Dedifferentiated amniotic fluid mesenchymal stem cell (primary cell): ENCODE results near the gene PIPOX.

ENCODE experiments used
- DNase-seq: peaks from one replicate; pipeline ENCODE4 v3.0.0-alpha.2; 2016; ENCODE audit errors: extremely low spot score

PIPOX gene

DNA sequence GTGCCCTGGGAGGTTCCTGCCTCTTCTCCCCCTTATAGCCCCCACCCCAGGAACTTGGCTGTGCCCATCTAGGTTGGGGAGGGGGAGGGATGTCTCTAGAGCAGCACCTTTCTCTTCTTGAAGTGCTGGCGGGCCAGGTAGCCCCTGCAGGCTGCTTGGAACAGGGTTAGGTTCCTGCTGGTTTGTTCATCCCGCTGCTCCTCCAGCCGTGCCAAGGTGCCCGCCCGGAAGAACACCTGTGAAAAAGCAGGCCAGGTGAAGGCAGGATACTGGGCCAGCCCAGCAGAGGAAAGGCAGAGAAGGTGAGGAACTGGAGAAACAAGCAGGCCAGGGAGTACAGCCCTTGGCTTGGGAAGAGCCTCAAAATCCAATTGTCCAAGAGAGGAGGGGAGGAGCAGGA is 56.6 kb downstream of the PIPOX start:
- DNase-seq: no peak

DNA sequence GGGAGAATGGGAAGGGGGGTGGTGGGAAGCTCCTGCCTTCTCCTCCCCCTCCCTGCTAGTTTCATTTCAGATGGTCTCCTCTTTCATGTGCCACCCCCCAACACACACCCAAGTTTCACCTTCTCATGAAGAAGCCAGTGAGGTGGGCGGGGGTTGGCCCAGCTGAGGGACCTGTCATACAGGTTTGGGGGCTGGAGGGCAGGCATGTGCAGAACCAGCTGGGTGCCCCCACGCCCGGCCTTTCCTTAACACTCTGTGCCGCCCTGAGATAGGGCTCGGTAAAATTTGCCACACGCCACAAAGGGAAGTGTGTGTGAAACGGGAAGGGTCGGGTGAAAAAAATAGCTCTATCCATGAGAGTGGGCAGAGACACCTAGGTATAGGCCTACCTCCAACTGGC is 57.4 kb downstream of the PIPOX start:
- DNase-seq: no peak

DNA sequence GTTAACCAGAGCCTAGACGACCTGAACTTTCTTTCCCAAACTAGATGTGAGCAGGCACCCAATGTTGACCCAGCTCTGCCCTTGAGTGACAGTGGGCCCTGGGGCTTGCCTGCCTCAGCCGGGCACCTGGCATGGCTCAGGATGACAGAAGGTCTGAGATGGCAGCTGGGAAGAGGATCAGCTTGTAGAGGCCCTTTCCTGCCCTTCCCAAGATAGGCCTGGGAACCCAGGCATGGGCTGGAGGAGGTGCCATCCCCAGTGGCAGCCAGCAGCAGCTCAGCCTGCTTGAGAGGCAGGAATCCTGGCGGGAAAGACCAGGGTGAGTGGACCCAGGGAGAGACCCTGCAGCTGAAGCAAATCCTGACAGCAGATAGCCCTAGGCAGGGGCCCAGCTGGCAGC is 59.1 kb downstream of the PIPOX start:
- no peak for DNase-seq

DNA sequence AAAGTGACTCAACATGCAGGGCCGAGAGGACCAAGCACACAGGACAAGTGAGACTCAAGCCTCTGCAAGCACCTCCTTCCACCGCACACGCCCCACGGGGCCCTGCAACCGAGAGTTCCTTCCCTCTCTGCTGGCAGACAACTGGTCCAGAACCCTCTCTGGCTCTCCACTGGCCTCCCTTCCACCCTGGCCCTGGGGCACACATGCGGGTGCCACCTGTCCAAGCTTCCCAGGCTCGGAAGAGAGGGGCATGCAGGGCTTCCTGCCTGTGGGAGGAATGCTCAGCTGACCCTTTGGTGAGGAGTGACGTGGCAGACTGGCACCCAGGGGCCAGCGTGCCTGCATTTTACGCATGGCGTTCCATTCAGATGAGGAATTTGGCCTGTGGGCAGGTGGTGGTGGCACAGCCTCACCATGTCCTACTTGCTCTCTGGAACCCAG is 59.8 kb downstream of the PIPOX start:
- no peak for DNase-seq

DNA sequence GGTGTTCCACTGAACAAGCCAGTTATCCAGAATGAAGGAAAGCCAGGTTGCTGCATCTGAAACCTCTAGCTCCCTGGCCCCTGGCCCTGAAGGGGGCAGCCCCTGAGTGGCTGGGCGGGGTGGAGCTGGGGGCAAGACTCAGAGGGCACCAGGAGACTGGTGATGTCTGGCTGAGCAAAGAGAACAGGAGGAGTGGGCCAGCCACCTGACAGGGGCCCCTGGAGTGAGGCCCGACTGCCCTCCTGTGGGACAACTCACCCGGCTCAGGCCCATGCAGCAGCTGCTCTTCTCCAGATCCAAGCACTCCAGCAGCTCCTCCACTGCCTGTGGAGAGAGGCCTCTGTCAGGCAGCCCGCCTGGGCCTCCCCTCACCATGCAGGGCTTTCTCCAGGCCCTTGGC is 60.4 kb downstream of the PIPOX start:
- no peak for DNase-seq
